ENCODE measurements around the gene ELAVL4. TPM values are rescaled to one million over a fixed set of nuclear protein-coding genes. Genes with fewer than 3 reads are reported as not detected.

ELAVL4 gene
- total RNA-seq, 1 donor from 2014 or later: not detected

GRCh38 chr1:50180367-50180766 lies 71.6 kb downstream of the ELAVL4 start:
- no peak for DNase-seq

DNA sequence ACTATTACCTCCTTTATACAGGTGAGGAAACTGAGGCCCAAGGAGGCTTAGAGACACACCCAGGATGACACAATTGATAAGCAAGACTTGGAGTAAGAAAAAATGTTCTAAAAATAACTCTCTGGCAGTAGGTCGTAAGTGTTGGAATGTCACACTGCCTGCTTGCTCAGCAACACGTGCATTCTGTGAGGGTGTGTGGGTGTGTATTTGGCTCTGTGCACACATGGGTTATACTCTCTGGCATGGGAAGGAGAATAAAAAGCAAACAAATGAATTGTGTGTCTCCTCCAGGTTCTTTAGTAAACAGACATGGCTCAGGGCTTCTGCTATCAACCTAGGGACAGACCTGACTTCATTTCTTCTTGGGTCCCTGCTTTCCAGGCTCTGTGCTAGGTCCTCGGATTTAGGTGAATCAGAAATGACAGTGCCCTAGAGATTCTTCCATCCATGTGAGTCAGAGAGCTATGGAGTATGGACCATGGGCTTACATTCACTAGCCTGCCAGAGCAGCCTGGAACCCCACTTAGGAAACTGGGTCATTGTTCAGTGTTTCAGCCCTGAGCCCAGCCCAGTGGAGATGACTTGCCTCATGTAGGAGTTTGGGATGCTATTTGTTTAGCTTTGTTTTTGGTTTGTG lies 72.4 kb downstream of the ELAVL4 start:
- no peak for DNase-seq

- DNase-seq: no peak
These were observed 74.8 kb downstream of the ELAVL4 start for GRCh38 chr1:50183378-50184133.

DNA sequence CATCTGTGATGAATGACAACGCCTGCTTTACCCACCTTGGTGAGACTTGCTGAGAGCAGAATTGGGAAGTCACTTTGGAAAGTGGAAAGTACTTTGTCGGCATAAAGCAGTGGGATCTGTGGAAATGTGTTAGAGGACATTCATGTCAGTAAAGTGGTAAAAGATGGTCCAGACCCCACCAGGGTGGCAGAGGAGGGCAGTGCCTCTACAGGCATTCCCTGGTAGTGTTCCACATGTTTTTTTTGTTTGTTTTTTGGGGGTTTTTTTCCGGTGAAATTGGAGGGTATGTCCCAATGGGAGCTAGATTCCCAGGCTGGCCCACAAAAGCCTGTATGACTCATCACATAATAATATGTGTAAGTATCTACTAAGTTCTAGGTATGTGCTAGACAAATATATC lies 80.6 kb downstream of the ELAVL4 start:
- no peak for DNase-seq

GRCh38 chr1:50193002-50193401 lies 84.3 kb downstream of the ELAVL4 start:
- DNase-seq: no peak

GRCh38 chr1:50195205-50195604 lies 86.5 kb downstream of the ELAVL4 start:
- no peak for DNase-seq

- no peak for DNase-seq
These were observed 87.4 kb downstream of the ELAVL4 start for GRCh38 chr1:50196081-50196480.

GRCh38 chr1:50197216-50197615 lies 88.5 kb downstream of the ELAVL4 start:
- no peak for DNase-seq

- DNase-seq: no peak
These were observed 99.6 kb downstream of the ELAVL4 start for GRCh38 chr1:50208315-50208714.

DNA sequence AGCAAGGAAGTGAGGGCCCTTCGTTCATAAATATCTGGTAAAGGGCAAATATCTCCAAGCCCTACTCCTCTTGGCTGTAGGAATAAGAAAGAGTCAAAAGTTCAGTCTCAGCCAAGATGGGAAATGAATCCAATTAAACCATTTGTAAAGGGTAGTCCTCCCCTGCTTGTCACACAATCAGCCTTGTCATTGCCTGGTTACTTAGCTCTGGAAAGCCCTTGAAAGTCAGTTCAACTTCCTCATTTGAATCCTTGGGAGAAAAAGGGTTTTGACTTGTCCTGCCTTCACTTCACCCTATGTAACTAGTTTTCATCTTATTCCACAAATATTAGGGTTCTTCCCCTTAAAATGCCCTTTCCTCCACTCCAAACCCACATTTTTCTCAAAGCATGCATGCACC lies 100.0 kb downstream of the ELAVL4 start:
- no peak for DNase-seq

DNA sequence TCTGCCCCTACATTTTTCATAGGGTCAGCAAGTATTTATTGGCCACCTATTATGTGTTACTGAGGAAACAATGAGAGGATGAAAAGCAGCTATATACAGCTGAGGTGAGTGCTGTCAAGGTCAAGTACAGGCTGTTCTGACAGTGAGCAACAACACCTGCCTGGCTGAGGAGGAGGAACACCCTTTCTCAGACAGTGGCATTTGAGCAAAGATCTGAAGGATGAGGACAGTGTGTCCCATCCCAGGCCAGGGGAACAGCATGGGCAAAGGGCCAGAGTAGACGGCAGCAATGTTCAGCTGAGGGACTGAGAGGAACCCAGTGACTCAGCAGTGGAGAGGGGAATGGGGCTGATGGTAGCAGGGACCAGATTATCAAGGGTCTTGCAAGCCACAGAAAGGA lies 101.0 kb downstream of the ELAVL4 start:
- DNase-seq: no peak

- no peak for DNase-seq
These were observed 104.8 kb downstream of the ELAVL4 start for GRCh38 chr1:50213505-50213904.

DNA sequence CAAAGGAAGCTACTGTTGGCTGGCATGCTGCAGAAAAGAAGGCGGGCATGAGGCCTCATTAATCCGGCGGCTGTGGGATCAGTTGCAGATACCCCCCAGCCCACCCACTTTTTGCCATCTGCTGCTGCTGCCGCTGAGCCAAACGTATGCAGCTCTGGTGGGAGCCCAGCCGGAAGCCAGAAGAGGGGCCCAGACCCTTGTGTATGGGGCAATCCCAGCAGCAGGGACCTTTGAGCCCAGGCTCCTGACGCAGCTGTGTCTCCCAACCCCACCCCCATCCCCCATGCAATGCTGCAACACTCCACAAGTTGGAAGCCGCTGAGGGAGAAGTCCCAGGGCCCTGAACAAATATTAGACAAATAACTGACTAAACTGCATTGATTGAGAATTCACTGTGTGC lies 106.0 kb downstream of the ELAVL4 start:
- no peak for DNase-seq

DNA sequence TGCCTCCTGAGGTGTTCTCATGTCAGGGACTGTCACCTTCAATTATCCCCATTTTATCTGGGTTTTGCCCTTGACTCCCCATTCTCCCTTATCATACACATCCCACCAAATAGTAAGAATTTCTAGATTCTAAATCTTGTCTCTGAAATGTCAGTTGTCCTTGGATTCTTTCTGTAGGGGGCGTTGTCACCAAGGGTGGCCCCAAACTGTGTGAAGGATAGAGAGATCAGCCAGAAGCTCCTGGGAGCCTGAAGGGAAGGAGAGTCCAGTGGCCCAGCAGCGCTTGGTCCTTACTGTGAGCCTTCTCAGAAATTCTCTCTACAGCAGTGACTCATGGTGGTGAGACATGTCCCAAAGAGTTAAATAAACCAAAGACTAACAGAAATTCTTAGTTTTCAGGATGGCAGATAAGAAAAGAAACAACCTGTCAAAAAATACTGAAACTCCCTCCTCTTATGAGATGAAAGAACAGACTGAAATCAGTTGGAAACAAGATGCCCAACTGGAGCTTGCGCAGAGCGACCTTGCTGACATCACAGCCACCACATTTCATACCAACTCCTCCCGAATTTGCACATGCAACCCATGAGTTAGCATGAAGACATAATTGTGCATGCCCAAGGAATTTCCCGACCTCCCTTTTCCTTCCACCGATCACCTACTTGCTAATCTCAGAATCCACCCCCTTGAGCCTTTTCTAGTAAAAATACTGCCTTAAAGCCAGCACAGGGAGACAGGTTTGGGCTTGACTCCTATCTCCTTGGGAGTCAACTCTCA lies 109.8 kb downstream of the ELAVL4 start:
- DNase-seq: no peak

- no peak for DNase-seq
These were observed 120.2 kb downstream of the ELAVL4 start for GRCh38 chr1:50228871-50229384.

DNA sequence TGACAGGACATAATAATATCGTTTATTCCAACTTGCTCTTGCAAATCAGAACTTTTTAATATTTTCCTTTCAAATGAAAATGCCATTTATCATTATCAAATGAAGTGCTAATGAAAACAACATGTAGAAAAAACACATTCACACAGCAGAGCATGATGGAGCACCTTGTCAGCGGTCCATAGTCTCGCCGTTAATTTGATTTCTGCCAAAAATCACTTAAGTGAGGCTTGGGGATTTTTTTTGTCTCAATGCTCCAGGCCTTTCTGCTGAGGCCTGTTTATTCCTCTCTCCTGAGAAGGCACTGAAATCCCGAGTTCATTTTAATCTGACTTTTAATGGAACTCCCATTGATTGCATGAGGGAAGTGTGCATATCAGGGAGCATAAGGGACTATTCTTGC lies 122.5 kb downstream of the ELAVL4 start:
- no peak for DNase-seq

- DNase-seq: no peak
These were observed 123.6 kb downstream of the ELAVL4 start for GRCh38 chr1:50232336-50232735.

GRCh38 chr1:50236656-50237055 lies 127.9 kb downstream of the ELAVL4 start:
- no peak for DNase-seq

DNA sequence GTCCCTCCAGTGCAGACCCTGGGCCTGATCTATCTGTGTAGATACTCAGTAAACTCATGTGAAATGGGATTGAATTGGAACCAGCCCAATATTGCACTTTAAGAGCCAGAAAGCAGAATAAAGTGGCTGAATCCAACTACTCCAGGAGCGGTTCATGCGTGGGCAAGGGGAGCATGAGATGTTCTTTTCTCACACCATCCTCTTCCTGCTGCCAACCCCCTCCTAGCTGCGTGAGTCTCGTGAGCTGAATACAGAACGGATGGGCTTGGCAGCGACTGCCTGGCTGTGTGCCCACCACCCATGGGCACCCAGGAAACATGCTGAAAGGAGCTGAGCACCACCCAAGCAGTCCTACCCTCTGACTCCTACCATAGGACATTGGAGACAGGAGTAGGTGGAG lies 128.3 kb downstream of the ELAVL4 start:
- no peak for DNase-seq

DNA sequence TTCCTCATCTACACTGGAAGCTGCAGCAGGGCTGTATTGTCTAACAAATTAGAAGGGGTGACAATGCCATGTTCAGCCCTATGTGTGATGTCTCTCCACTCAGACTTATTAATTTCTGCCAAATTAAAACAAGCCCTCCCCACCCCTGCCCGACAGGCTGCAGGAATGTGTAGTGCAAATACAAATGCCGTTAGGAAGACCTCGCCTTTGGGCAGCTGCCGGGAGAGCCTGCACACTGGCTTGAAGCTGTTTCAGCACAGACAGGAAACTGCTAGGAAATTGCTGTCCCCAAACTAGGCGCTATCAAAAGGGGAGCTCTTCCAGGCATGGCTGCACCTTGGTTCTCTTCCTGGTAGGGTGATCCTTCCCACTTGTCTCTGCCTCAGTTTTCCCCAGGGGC lies 135.2 kb downstream of the ELAVL4 start:
- no peak for DNase-seq

- DNase-seq: no peak
These were observed 138.1 kb downstream of the ELAVL4 start for GRCh38 chr1:50246869-50247268.

GRCh38 chr1:50251702-50252101 lies 143.0 kb downstream of the ELAVL4 start:
- no peak for DNase-seq

GRCh38 chr1:50252196-50252595 lies 143.5 kb downstream of the ELAVL4 start:
- DNase-seq: no peak
